Measurements from ENCODE around the gene COPA.

DNA sequence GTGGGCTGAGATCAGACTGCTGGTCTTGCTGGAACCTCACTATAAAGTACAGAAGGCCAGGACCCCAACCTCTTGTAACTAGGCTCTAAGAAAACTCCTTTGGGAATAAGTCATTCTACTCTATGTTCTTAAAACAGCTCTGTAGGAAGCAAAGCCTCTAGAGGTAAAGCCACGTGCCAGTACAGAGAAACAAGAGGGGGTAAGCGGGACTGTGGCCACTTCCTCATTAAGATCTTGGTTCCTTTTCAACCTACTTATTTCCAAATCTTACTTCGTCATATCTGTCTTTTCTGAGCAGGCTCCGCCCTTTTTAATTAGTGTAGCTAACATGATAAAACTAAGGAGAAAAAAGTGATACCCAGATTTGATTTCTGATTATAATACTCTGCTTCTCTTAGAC is 3.9 kb upstream of the COPA start:
- TF ChIP-seq POLR2A (IDR thresholded peaks at IDR 0.05) (no peak), POLR2AphosphoS5 (IDR thresholded peaks at IDR 0.05) (no peak)

Measured in stomach (tissue), 4 donors.